ENCODE results near the gene NTSR2. TPM values are rescaled to one million over a fixed set of nuclear protein-coding genes. Genes with fewer than 3 reads are reported as not detected.

The NTSR2 gene
- total and polyA plus RNA-seq, 2 of the 8 experiments (the other 6 are each of a cell fraction or from before 2014, with no cell fraction given), result 0.05 TPM; not detected in 1

GRCh38 chr2:11661891-11662435, 8.0 kb downstream of the NTSR2 start:
- Histone ChIP-seq H2BK15ac (ENCODE audit: low read length) (no peak overlapping the region), H3K56ac (replicated peaks; ENCODE audit: insufficient read length, low read depth, low read length) (no peak overlapping the region), H2AK5ac (ENCODE audit: low read depth, low read length) (no peak overlapping the region), H2BK20ac (ENCODE audit: low read length) (no peak overlapping the region), H3K9ac (replicated peaks in 1 of 4; ENCODE audit: extremely low read depth in 1 of 4, low read depth in 3 of 4, low read length in 3 of 4) (no peak overlapping the region), H3K27ac (ENCODE audit: low read depth, low read length) (no peak overlapping the region), H4K20me1 (replicated peaks in 1 of 2; ENCODE audit: control insufficient read depth in 1 of 2, insufficient read depth in 2 of 2, low read length in 2 of 2) (no peaks in the 10 kb centered on the region), H3K23me2 (ENCODE audit: low read depth, low read length) (no peaks in the 10 kb centered on the region; the same call in 1 of the 2 replicates), H2BK12ac (ENCODE audit: low read depth, low read length) (no peak overlapping the region), H3K36me3 (ENCODE audit: control insufficient read depth in 2 of 4, insufficient read depth in 4 of 4, low read length in 3 of 4) (no peaks in the 10 kb centered on the region), H3K4me1 (replicated peaks in 1 of 4; ENCODE audit: control insufficient read depth in 3 of 4, insufficient read depth in 4 of 4, low read length in 3 of 4) (no peaks in the 10 kb centered on the region), H3K9me3 (ENCODE audit: insufficient read depth in 2 of 2, low read depth in 1 of 2, low read length in 1 of 2) (peaks cover 6% of the 10 kb centered on the region in 2 experiments; a peak in 2 of 4 replicates), H2AFZ (ENCODE audit: low read length) (no peak overlapping the region), H3K4me3 (ENCODE audit: extremely low read depth in 1 of 4, insufficient read depth in 2 of 4, low read depth in 3 of 4, low read length in 4 of 4) (no peak overlapping the region), H4K8ac (ENCODE audit: extremely low read depth, insufficient read depth, low read length) (no peak overlapping the region), H3K4me2 (ENCODE audit: insufficient read depth in 1 of 2, low read depth in 2 of 2, low read length in 2 of 2) (no peak overlapping the region), H4K91ac (replicated peaks; ENCODE audit: insufficient read length, low read length) (no peak overlapping the region), H2BK120ac (replicated peaks; ENCODE audit: low read depth, low read length) (no peak overlapping the region), H3K27me3 (replicated peaks in 1 of 4; ENCODE audit: control insufficient read depth in 3 of 4, extremely low read depth in 1 of 4, insufficient read depth in 3 of 4, low read length in 3 of 4) (no peaks in the 10 kb centered on the region), H3K14ac (ENCODE audit: insufficient read length) (no peak overlapping the region), H2BK5ac (ENCODE audit: low read depth, low read length) (no peak overlapping the region), H3K23ac (ENCODE audit: insufficient read length) (no peak overlapping the region), H3K79me2 (ENCODE audit: control insufficient read depth in 1 of 2, insufficient read depth in 2 of 2, low read length in 2 of 2) (no peaks in the 10 kb centered on the region), H3K4ac (replicated peaks; ENCODE audit: insufficient read length, low read depth, low read length) (no peak overlapping the region), H3K18ac (ENCODE audit: extremely low read depth, low read length) (no peak overlapping the region), H3K79me1 (ENCODE audit: low read depth, low read length) (no peaks in the 10 kb centered on the region), H4K5ac (ENCODE audit: insufficient read length, low read depth, low read length) (no peak overlapping the region)
- FAIRE-seq, result no peak
- CTCF ChIA-PET (ENCODE audit: partially characterized antibody), result interaction anchor here (0.6 to 6.4 kb wide), 2 partner anchors 21 to 121 kb away, joined by 3 to 37 read pairs; no protein-coding TSS in a partner anchor
- DNase-seq (ENCODE audit: low read depth in 1 of 2, low spot score in 2 of 2), result no peak
- TF ChIP-seq GTF2F1 (IDR thresholded peaks at IDR 0.05; ENCODE audit: borderline replicate concordance, low read depth, low read length) (no peak), CHD1 (IDR thresholded peaks at IDR 0.05; ENCODE audit: low read depth, low read length) (no peak)
- WGBS, 2 experiments (ENCODE audit: extremely low coverage in 1 of 2, insufficient coverage in 1 of 2, insufficient read length in 1 of 2, insufficient replicate concordance in 2 of 2, low coverage in 1 of 2, low lambda C conversion rate in 2 of 2, missing lambda C conversion rate in 1 of 2), result 93 to 100% methylated on average over 1 to 18 of the region's 18 CpGs
- POLR2A ChIA-PET (ENCODE audit: partially characterized antibody), result no interaction called here
